Hematopoietic multipotent progenitor cell treated with erythropoietin and hydrocortisone succinate and interleukin-3 and kit ligand, for 6 days (in vitro differentiated cells): Measurements from ENCODE around the gene ITGA2.

Experiments
- DNase-seq: peaks from one replicate; pipeline ENCODE4 v3.0.0-alpha.2; 2015

Gene ITGA2

GRCh38 chr5:53066088-53066487, 76.9 kb downstream of the ITGA2 start:
- DNase-seq: no peak

GRCh38 chr5:53067641-53068040, 78.5 kb downstream of the ITGA2 start:
- no peak for DNase-seq

GRCh38 chr5:53068291-53068836, 79.2 kb downstream of the ITGA2 start:
- no peak for DNase-seq

GRCh38 chr5:53069626-53070025, 80.5 kb downstream of the ITGA2 start:
- DNase-seq: no peak

GRCh38 chr5:53071298-53071697, 82.1 kb downstream of the ITGA2 start:
- DNase-seq: no peak

- no peak for DNase-seq
Measured at GRCh38 chr5:53071738-53072137, 82.6 kb downstream of the ITGA2 start.

- peak; percentile 10 for DNase-seq
Measured at GRCh38 chr5:53073348-53073747, 84.2 kb downstream of the ITGA2 start.

- DNase-seq: no peak
Measured at GRCh38 chr5:53076014-53076583, 86.9 kb downstream of the ITGA2 start.

GRCh38 chr5:53080271-53080670, 91.1 kb downstream of the ITGA2 start:
- no peak for DNase-seq

GRCh38 chr5:53083927-53084326, 94.8 kb downstream of the ITGA2 start:
- DNase-seq: no peak

GRCh38 chr5:53084546-53085255, 95.5 kb downstream of the ITGA2 start:
- no peak for DNase-seq

- DNase-seq: no peak
Measured at GRCh38 chr5:53087171-53087570, 98.0 kb downstream of the ITGA2 start.

- DNase-seq: no peak
Measured at GRCh38 chr5:53087621-53088121, 98.5 kb downstream of the ITGA2 start.

GRCh38 chr5:53089481-53089991, 100.4 kb downstream of the ITGA2 start:
- peak; percentile 64 for DNase-seq

GRCh38 chr5:53090229-53090628, 101.1 kb downstream of the ITGA2 start:
- no peak for DNase-seq

- DNase-seq: no peak
Measured at GRCh38 chr5:53091289-53091688, 102.1 kb downstream of the ITGA2 start.

- DNase-seq: no peak
Measured at GRCh38 chr5:53092242-53092641, 103.1 kb downstream of the ITGA2 start.

- DNase-seq: no peak
Measured at GRCh38 chr5:53095217-53095616, 106.1 kb downstream of the ITGA2 start.

- peak; percentile 72 for DNase-seq
Measured at GRCh38 chr5:53095931-53096525, 106.9 kb downstream of the ITGA2 start.

- no peak for DNase-seq
Measured at GRCh38 chr5:53099546-53099945, 110.4 kb downstream of the ITGA2 start.

- no peak for DNase-seq
Measured at GRCh38 chr5:53100606-53101005, 111.5 kb downstream of the ITGA2 start.

- no peak for DNase-seq
Measured at GRCh38 chr5:53105611-53106300, 116.6 kb downstream of the ITGA2 start.

GRCh38 chr5:53109056-53109442, 119.9 kb downstream of the ITGA2 start:
- DNase-seq: peak; percentile 42
